Stomach (tissue), 4 donors: ENCODE results near the gene TANGO2.

Source experiments
- CTCF ChIP-seq, 7 experiments: fragments of 450-650 bp in 4 of 7; fragments of 200-600 bp in 3 of 7; sonication (generic) in 3 of 7; IDR thresholded peaks; one replicate each; pipeline ENCODE4 v1.5.1; 2016 to 2019; ENCODE audit warnings: antibody characterized with exemption in 7 of 7, control low read depth in 2 of 7, mild to moderate bottlenecking in 1 of 7
- EP300 ChIP-seq: sonication (generic); formaldehyde crosslinking; IDR thresholded peaks from one replicate; pipeline ENCODE4 v1.6.1; 2017; ENCODE audit warnings: antibody characterized with exemption
- POLR2A ChIP-seq, 4 donors: fragments of 450-650 bp; IDR thresholded peaks; one replicate each; pipeline ENCODE4 v1.6.1; 2016; ENCODE audit warnings: antibody characterized with exemption in 4 of 4, control low read depth in 2 of 4, mild to moderate bottlenecking in 1 of 4, moderate library complexity in 1 of 4
- POLR2AphosphoS5 ChIP-seq, 3 donors: sonication (generic); formaldehyde crosslinking; IDR thresholded peaks; one replicate each; pipeline ENCODE4 v1.6.1; 2016; ENCODE audit warnings: antibody characterized with exemption in 3 of 3

- TF ChIP-seq CTCF (IDR thresholded peaks at IDR 0.05), result no peak
- no peak for TF ChIP-seq POLR2A (IDR thresholded peaks at IDR 0.05)
- TF ChIP-seq POLR2AphosphoS5 (IDR thresholded peaks at IDR 0.05), result no peak
- no peak for TF ChIP-seq EP300
Measured at GRCh38 chr22:19972251-19972650, 48.7 kb upstream of the TANGO2 start.
